GM19351 (cell line): Measurements from ENCODE around the gene SRRT.
"Not testable (repeated sequence)": the region's sequence is repeated elsewhere in the genome, so short reads cannot be mapped to it uniquely, and the experiment has no call there.

Experiments
- ATAC-seq: cut with Tn5 transposase; IDR thresholded peaks from one replicate; pipeline ENCODE4 v1.9.1; 2021; ENCODE audit warnings: mild to moderate bottlenecking, moderate library complexity; ENCODE audit not compliant: unreplicated experiment

The SRRT gene

DNA sequence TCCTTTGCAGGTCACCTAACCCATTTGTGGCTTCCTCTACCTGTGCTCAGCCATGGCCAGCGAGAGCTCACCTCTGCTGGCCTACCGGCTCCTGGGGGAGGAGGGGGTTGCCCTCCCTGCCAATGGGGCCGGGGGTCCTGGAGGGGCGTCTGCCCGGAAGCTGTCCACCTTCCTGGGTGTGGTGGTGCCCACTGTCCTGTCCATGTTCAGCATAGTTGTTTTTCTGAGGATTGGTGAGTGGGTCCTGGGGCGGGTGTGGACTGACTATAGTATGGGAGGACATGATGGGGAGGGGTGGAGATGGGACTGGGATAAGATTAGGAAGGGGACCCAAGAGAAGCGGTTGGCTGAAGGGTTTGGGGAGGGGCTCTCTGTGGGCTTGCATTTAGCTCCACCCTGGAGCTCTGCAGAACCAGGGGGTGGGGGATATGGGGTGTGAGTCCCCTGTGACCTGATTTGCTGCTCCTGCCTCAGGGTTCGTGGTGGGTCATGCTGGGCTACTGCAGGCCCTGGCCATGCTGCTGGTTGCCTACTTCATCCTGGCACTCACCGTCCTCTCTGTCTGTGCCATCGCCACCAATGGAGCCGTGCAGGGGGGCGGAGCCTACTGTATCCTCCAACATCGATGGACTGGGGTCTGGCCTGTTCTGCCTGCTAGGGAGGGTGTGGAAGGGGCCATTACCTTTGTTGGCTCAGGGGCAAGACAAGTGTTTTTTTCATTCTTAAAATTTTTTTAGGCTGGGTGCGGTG lies 20.6 kb upstream of the SRRT start:
- no peak for ATAC-seq

DNA sequence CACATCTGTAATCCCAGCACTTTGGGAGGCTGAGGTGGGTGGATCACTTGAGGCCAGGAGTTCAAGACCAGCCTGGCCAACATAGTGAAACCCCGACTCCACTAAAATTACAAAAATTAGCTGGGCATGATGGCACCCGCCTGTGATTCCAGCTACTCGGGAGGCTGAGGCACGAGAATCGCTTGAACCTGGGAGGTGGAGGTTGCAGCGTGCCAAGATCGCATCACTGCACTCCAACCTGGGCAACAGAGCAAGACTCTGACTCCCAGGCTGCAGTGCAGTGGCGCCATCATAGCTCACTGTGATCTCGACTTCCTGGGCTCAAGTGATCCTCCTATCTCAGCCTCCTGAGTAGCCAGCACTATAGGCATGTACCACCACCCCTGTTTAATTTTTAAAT lies 20.0 kb upstream of the SRRT start:
- ATAC-seq = not testable (repeated sequence)

DNA sequence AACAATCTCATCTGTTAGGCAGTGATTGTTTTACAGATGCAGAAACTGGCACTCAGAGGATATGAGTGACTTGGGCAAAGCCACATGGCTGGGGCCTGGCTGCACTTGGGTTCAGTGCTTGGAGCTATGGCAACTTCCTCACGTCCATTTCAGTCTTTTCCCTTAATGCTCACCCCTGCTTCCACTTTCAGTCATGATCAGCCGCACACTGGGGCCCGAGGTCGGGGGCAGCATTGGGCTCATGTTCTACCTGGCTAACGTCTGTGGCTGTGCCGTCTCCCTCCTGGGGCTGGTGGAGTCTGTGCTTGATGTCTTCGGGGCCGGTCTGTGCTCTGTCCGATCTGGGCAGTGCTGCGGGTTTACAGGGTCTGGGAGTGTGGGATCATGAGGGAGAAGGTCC lies 19.4 kb upstream of the SRRT start:
- ATAC-seq = no peak

DNA sequence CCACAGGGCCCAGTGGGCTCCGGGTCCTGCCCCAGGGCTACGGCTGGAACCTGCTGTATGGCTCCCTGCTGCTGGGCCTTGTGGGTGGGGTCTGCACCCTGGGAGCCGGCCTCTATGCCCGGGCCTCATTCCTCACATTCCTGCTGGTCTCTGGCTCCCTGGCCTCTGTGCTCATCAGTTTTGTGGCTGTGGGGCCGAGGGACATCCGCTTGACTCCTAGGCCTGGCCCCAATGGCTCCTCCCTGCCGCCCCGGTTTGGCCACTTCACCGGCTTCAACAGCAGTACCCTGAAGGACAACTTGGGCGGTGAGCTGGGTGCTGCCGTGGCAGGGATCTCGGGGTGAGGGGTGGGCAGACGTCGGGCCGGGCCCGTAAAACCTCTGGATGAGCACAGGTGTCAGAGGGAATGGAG lies 18.0 kb upstream of the SRRT start:
- no peak for ATAC-seq

- no peak for ATAC-seq
Observed at GRCh38 chr7:100859856-100860255, 15.0 kb upstream of the SRRT start.

- no peak for ATAC-seq
Observed at GRCh38 chr7:100860702-100861615, 13.9 kb upstream of the SRRT start.

DNA sequence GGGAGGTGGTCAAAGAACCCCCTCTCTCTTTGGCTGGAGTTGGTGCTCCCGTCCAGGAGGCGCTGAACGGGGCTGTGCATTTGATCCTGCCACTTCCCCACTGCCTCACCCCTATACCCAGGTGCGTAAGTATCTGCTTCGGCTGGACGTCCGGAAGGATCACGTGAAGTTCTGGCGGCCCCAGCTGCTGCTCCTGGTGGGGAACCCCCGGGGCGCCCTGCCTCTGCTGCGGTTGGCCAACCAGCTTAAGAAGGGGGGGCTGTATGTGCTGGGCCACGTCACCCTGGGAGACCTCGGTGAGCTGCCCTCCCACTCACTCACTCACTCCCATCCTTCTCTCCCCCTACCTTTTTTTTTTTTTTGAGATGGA lies 13.3 kb upstream of the SRRT start:
- no peak for ATAC-seq

- ATAC-seq = no peak
Observed at GRCh38 chr7:100863406-100863950, 11.4 kb upstream of the SRRT start.

- ATAC-seq = no peak
Observed at GRCh38 chr7:100864263-100864845, 10.5 kb upstream of the SRRT start.

GRCh38 chr7:100865372-100865911 lies 9.5 kb upstream of the SRRT start:
- no peak for ATAC-seq

- ATAC-seq = no peak
Observed at GRCh38 chr7:100865938-100866728, 8.8 kb upstream of the SRRT start.

DNA sequence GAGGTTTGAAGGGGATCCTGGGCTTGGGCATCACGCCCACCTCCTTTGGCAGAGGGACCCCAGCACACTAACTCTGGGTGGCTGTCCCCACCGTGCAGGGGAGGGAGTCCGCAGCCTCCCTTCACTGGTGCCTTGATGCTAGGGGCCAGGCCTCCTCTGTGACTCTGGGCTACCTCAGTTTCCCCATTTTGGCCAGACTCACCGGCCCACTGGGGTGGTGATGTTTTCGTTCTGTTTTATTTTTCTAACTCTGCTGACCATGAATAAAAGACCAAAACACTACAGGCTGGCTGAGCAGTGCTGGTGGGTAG lies 8.2 kb upstream of the SRRT start:
- no peak for ATAC-seq

DNA sequence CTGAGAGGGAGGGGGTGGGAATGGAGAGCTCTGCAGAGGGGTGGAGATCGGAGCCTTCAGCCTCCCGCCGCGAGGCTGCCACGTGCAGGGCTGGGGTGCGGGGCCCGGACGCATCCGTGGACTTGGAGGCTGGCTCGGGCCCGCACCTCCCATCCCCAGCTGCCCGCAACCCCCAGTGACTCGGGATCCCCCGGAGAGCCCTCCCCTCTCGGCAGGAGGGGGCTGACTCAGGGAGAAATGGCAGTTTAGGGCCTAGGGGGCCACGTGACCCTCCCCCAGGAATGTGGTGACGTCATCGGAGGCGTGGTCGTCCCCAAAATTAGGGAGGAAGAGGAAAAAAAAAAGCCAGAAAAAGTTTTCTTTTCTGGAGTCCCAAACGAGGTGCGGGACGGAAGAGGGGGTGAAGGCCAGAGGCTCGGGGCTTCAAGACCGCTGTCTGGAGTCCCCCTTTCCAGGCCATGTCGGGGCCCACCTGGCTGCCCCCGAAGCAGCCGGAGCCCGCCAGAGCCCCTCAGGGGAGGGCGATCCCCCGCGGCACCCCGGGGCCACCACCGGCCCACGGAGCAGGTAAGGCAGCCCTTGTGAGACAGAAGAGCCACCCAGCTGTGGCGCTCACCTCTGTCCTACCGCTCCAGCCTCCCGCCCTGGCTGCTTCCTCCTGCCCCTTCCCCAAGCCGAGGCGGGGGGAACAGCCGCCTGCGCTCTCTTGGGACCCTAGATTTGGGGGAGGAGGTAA lies 7.7 kb upstream of the SRRT start, which contains the start of gene TRIP6:
TRIP6 (plus strand) TSS at position 348 of the 736 bp plus-strand sequence; CDS start at position 459, 111 bp downstream.
- peak; percentile 62 for ATAC-seq

- peak; percentile 34 for ATAC-seq
Observed at GRCh38 chr7:100867776-100868485, 7.0 kb upstream of the SRRT start.

GRCh38 chr7:100873599-100874299 lies 1.2 kb upstream of the SRRT start:
- no peak for ATAC-seq

- ATAC-seq = no peak
Observed at GRCh38 chr7:100874300-100874576, 665 bp upstream of the SRRT start.

GRCh38 chr7:100875356-100875751 lies 451 bp downstream of the SRRT start:
- ATAC-seq = peak; percentile 41

DNA sequence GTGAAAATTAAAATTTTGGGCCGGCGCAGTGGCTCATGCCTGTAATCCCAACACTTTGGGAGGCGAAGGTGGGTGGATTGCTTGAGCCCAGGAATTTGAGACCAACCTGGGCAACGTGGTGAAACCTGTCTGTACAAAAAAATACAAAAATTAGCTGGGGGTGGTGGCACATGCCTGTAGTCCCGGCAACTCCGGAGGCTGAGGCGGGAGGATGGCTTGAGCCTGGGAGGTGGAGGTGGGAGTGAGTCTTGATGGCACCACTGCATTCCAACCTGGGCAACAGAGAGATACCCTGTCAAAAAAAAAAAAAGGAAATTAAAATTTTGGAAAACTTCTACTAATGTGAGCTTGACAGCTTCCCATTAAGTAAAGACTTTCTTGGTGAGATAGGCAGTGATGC lies 3.1 kb downstream of the SRRT start:
- ATAC-seq = no peak

DNA sequence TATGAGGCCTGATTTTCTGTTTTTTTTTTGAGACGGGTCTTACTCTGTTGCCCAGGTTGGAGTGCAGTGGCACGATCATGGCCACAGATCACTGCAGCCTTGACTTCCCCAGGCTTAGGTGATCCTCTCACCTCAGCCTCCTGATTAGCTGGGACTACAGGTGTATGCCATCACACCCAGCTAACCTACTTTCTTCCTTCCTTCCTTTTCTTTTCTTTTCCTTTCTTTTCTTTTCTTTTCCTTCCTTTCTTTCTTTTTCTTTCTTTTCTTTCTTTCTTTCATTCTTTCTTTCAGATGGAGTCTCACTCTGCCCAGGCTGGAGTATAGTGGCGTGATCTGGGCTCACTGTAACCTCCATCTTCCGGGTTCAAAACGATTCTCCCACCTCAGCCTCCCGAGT lies 3.8 kb downstream of the SRRT start:
- ATAC-seq = no peak
